Stimulated activated CD8-positive, alpha-beta memory T cell treated with anti-CD3 and anti-CD28 coated beads, Interleukin-4, amount 100 ng/mL, for 4 hours (primary cell): ENCODE measurements around the gene RIBC2.
A peak's percentile ranks its signal among the peaks of the same experiment; 100 is the strongest.
"Not testable (repeated sequence)": the region's sequence is repeated elsewhere in the genome, so short reads cannot be mapped to it uniquely, and the experiment has no call there.

Experiments
- DNase-seq, 2 donors: peaks; one replicate each; pipeline ENCODE4 v3.0.0-alpha.2; 2020; ENCODE audit warnings: low read depth in 2 of 2, low spot score in 1 of 2

RIBC2 gene

DNA sequence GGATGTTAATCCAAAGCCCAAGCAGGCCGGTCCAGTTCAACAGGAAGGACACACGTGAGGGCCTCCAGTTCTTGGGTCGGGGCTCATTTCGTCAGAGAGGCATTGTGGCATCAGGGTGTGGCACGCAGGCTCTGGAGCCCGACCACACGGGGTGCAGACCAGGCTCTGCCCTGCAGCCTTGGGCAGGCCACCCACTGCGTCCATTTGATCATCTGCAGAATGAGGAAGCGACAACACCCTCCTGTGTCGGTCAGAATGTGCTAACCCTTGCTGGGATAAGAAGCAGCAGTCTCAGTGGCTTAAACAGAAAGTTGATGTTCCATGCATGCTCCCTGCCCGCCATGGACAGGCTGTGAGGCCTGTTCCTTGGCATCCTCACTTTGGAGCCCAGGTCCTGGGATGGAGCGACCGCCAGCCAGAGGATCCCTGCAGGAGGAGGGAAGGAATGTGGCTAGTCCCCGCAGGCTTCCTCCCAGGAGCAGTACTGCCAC is 10.8 kb downstream of the RIBC2 start:
- no peak for DNase-seq

- DNase-seq, result no peak
These were observed 11.6 kb downstream of the RIBC2 start for GRCh38 chr22:45425101-45425500.

- no peak for DNase-seq
These were observed 12.2 kb downstream of the RIBC2 start for GRCh38 chr22:45425531-45426265.

DNA sequence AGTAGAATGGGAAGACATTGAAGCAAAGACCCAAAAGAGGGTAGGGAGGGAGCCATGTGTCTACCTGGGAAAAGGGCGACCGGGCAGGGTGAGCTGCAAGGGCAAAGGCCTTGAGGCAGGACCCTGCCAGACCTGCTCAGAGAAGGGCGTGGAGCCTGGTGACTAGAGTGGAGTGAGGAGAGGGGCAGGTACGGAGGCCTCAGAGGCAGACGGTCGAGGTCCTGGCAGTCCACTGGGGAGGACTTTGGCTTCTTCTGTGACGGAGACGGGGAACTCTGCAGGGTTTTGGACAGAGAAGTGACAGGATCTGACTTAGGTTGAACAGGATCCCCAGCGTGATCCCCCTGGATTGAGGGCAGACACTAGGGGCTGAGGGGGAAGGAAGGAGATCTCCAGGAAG is 12.9 kb downstream of the RIBC2 start:
- no peak for DNase-seq

DNA sequence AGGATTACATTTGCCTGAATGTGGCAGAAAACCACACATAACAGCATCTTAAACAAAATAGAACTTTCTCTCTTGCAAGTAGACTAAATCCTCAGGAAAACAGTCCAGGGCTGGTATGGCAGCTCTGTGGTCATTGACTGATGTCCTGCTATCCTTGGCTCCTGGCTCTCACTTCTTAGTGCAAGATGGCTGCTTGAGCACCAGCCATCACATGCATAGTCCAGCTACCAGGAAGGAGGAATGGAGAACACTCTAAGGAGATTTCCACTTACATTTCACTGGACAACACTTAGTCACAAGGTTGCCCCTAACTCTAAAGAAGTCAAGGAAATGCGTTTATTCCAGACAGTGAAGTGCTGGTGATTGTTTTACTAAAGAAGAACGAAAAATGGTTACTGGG is 13.6 kb downstream of the RIBC2 start:
- DNase-seq, result no peak

- no peak for DNase-seq
These were observed 15.2 kb downstream of the RIBC2 start for GRCh38 chr22:45428391-45429385.

- DNase-seq, result no peak
These were observed 15.9 kb downstream of the RIBC2 start for GRCh38 chr22:45429424-45429823.

DNA sequence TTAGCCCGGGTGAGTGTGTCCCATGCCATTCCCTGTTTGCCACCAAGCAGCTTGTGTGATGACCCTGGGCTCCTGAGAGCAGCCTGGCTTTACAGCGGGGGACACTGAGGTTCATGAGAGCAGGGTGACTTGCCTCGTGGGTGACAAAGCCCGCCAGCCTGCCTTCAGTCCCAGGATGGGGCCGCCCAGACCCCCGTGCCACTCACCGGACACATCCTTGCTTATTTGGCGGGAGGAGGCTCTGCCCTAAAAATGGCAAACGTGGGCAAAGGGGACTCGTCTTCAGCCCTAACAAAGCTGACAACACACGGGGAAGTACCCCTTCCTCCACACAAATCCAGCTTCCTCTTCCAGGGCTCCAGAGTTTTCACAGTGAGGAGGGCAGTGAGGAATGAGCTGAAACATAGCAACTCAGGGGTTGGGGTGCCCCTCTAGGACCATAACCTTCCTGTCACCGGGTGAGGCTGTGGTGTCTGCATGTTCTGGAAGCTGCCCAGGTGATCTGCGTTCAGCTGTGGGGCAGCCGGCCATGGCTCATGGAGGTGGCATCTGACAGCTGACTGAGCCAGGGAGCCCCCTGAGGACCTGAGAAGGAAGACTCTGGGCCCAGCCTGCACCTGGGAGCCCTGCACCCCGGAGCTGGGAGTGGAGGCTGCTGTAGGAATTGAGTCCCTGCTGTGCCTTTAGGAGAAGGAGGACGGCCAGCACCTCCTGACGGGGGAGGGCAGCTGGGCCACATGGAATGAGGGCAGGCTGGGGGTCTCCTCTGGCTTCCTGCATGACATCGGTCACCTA is 16.7 kb downstream of the RIBC2 start:
- DNase-seq, result no peak

- DNase-seq, result no peak
These were observed 17.4 kb downstream of the RIBC2 start for GRCh38 chr22:45430871-45431270.

DNA sequence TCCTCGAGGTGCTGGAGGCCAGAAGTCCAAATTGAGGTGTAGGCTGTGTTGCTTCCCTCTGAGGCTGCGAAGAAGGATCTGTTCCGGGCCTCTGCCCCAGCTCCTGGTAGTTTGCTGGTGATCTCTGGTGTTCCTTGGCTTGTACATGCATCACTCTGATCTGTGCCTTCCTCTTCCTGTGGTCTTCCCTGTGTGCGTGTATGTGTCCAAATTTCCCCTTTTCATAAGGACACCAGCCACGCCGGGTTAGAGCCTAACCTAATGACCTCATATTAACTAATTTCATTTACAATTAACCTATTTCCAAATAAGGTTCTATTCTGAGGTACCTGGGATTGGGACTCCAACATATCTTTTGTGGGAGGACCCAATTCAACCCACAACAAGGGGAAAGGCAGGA is 21.5 kb downstream of the RIBC2 start:
- no peak for DNase-seq

GRCh38 chr22:45435544-45436139 is 22.1 kb downstream of the RIBC2 start:
- DNase-seq, result peak; percentile 50 to 63

DNA sequence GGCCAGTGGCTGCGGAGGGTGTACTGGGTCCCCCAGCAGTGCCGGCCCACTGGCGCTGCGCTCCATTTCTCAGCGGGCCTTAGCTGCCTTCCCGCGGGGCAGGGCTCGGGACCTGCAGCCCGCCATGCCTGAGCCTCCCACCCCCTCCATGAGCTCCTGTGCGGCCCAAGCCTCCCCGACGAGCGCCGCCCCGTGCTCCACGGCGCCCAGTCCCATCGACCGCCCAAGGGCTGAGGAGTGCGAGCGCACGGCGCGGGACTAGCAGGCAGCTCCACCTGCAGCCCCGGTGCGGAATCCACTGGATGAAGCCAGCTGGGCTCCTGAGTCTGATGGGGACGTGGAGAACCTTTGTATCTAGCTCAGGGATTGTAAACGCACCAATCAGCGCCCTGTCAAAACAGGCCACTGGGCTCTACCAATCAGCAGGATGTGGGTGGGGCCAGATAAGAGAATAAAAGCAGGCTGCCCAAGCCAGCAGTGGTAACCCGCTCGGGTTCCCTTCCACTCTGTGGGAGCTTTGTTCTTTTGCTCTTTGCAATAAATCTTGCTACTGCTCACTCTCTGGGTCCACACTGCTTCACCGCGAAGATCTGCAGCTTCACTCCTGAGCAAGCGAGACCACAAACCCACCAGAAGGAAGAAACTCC is 23.5 kb downstream of the RIBC2 start:
- not testable (repeated sequence) for DNase-seq

- DNase-seq, result no peak
These were observed 24.8 kb downstream of the RIBC2 start for GRCh38 chr22:45438336-45438735.

GRCh38 chr22:45440688-45441087 is 27.2 kb downstream of the RIBC2 start:
- not testable (repeated sequence) for DNase-seq

- no peak for DNase-seq
These were observed 27.6 kb downstream of the RIBC2 start for GRCh38 chr22:45441138-45441537.

DNA sequence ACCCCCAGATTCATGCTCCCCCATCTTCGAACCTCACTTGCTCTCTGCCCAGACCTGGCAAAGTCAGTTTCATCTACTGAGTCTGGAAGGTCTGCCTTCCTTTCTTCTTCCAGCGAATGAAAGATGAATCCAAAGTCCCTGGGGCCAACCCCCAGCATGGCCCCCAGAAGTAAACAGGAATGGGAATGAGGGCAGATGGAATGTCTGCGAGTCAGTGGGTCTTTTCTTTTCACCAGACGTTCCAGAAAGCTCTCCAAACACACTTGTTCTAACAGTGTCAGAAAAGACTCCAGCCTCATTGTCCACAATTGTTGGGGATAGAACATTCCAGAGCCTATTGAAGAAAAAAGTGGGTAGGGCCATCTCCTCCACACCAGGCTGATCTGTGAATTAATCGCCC is 28.6 kb downstream of the RIBC2 start:
- no peak for DNase-seq

GRCh38 chr22:45444168-45444567 is 30.7 kb downstream of the RIBC2 start:
- DNase-seq, result no peak

- DNase-seq, result no peak
These were observed 31.7 kb downstream of the RIBC2 start for GRCh38 chr22:45445031-45445710.

DNA sequence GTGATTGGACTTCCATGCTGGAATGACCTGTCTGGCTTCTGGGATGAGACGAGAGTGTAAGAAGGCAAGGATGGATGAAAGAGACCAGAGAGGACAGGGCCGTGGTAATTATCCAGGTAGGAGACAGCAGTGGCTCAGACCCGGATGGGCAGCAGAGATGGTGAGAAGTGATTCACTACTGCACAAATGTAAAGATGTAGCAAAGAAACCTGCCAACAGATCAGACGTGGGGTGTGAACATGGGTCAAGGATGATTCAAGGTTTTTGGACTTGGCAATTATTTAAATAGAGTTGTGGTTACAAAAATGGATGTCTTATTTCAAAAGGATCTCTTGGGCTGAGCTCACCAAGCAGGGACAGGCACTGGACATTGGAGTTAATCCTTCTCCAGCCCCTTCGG is 32.7 kb downstream of the RIBC2 start:
- no peak for DNase-seq

- DNase-seq, result not testable (repeated sequence)
These were observed 34.1 kb downstream of the RIBC2 start for GRCh38 chr22:45447596-45447995.
